Measurements from ENCODE around the gene TAB2. TPM values are rescaled to one million over a fixed set of nuclear protein-coding genes. Genes with fewer than 3 reads are reported as not detected.

The TAB2 gene
- total and polyA plus RNA-seq, 9 donors, result 31.2 to 67.6 (median 55.9) TPM

DNA sequence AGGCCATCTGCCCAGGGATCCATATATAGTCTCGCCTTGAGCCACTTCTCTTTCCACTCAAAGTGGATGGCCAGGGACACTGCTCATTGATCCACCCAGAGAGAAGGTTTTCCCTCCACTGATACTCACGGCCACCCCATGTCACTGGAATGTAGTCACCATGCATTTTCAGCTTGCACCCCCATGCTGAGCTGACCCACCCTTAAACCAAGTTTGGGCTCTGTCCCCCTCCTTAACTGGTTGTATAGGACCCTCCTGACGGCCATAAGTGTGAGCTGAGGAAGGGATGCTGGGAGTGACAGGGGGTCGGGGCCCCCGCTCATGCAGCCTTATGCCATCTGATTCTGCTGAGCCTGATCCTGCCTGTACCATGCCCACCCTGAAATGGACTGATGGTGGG, 108.2 kb downstream of the TAB2 start:
- no peaks in the 10 kb centered on the region for H3K9me3 ChIP-seq (replicated peaks; ENCODE audit: control insufficient read depth, low read depth, low read length)
- DNase-seq, result no peak
- no peak overlapping the region for H3K4me3 ChIP-seq (ENCODE audit: low read length)
- H3K4me1 ChIP-seq (ENCODE audit: control insufficient read depth, insufficient read depth, low read length), result peaks cover 3% of the 10 kb centered on the region
- no peak overlapping the region for H3K27ac ChIP-seq (ENCODE audit: low read length)
- WGBS (ENCODE audit: insufficient coverage), result 92% methylated on average over 5 of the region's 5 CpGs
- peaks cover 2% of the 10 kb centered on the region for H3K27me3 ChIP-seq (ENCODE audit: control insufficient read depth, insufficient read depth, low read length)
- no peaks in the 10 kb centered on the region for H3K36me3 ChIP-seq (ENCODE audit: control insufficient read depth, insufficient read depth, low read length)

- 95% methylated on average over 3 of the region's 4 CpGs for WGBS (ENCODE audit: insufficient coverage)
- Histone ChIP-seq H3K4me3 (ENCODE audit: low read length) (no peak overlapping the region), H3K27ac (ENCODE audit: low read length) (no peak overlapping the region), H3K36me3 (ENCODE audit: control insufficient read depth, insufficient read depth, low read length) (no peaks in the 10 kb centered on the region), H3K4me1 (ENCODE audit: control insufficient read depth, insufficient read depth, low read length) (peaks cover 8% of the 10 kb centered on the region), H3K9me3 (replicated peaks; ENCODE audit: control insufficient read depth, low read depth, low read length) (no peaks in the 10 kb centered on the region), H3K27me3 (ENCODE audit: control insufficient read depth, insufficient read depth, low read length) (peaks cover 2% of the 10 kb centered on the region)
- DNase-seq, result no peak
Observed at GRCh38 chr6:149428606-149429005, 111.1 kb downstream of the TAB2 start.

GRCh38 chr6:149429427-149430360, 112.2 kb downstream of the TAB2 start:
- 87% methylated on average over 19 of the region's 26 CpGs for WGBS (ENCODE audit: insufficient coverage)

DNA sequence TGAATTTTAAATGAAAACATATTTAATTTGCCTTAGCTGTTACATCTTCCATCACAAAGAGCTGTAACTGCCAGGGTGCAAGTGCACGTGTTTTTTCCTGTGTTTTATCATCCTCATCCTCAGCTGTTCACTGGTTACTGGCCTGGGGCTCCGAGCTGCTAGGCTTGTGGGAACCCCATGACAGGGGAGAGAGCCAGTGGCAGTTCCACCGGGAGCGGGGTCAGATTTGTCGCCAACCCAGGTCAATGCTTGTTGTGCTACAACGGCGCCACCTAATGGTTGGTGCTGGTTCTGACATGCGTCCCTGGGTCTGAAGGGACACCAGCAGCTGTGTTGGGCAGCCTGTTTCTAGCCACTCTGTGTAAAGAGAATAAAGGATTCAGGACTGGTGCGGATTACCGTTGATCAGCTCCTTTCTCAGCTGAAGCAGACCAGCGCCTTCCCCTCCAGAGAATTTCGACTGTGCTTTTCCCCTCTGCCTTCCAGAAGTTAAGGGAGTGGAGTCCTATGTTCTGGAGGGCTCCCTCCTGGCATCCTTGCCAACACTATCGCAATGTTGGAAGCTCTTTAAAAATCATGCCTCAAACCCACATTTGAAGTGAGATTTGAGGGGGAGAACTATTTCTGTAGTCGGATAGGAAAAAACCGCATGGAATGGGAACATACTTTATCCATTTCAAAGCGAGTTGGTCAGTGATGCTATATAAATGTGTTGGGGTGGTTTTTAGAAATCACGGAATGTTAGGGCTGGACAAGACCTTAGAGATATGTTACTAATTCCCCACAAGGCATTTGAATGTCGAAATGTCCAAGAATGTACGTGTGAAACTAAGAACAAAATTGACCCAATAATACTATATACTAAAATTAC, 114.6 kb downstream of the TAB2 start:
- DNase-seq, result peak; percentile 90
- Histone ChIP-seq H3K4me3 (ENCODE audit: low read length) (no peak overlapping the region), H3K27me3 (ENCODE audit: control insufficient read depth, insufficient read depth, low read length) (peaks cover 4% of the 10 kb centered on the region), H3K4me1 (ENCODE audit: control insufficient read depth, insufficient read depth, low read length) (peaks cover 5% of the 10 kb centered on the region), H3K9me3 (replicated peaks; ENCODE audit: control insufficient read depth, low read depth, low read length) (no peaks in the 10 kb centered on the region), H3K36me3 (ENCODE audit: control insufficient read depth, insufficient read depth, low read length) (no peaks in the 10 kb centered on the region), H3K27ac (ENCODE audit: low read length) (no peak overlapping the region)
- 0% methylated on average over 7 of the region's 19 CpGs for WGBS (ENCODE audit: insufficient coverage)

More at GRCh38 chr6:149429427-149430360, 112.2 kb downstream of the TAB2 start:
- Histone ChIP-seq H3K27ac (ENCODE audit: low read length) (no peak overlapping the region), H3K4me3 (ENCODE audit: low read length) (no peak overlapping the region), H3K9me3 (replicated peaks; ENCODE audit: control insufficient read depth, low read depth, low read length) (no peaks in the 10 kb centered on the region), H3K4me1 (ENCODE audit: control insufficient read depth, insufficient read depth, low read length) (peaks cover 5% of the 10 kb centered on the region), H3K36me3 (ENCODE audit: control insufficient read depth, insufficient read depth, low read length) (no peaks in the 10 kb centered on the region), H3K27me3 (ENCODE audit: control insufficient read depth, insufficient read depth, low read length) (peaks cover 2% of the 10 kb centered on the region)
- DNase-seq, result no peak

DNA sequence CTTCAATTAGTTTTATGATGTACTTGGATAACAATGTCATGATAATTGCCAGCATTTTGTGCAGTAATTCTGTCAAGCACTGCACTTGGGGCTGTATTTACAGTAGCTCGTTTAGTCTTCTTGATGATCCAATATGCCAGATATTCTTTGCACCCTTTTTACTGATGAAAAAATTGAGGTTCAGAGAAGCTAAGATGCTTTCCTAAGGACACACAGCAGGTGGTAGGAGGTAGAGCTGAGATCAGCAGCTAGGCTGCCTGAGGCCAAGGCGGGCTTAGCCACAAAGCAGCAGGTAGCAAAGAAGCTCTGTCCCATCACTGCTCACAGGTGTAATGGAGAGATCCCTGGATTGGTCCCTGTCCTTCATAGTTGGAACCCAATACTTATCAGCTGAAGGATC, 115.9 kb downstream of the TAB2 start:
- Histone ChIP-seq H3K27ac (ENCODE audit: low read length) (no peak overlapping the region), H3K4me3 (ENCODE audit: low read length) (no peak overlapping the region), H3K36me3 (ENCODE audit: control insufficient read depth, insufficient read depth, low read length) (no peaks in the 10 kb centered on the region), H3K9me3 (replicated peaks; ENCODE audit: control insufficient read depth, low read depth, low read length) (no peaks in the 10 kb centered on the region), H3K4me1 (ENCODE audit: control insufficient read depth, insufficient read depth, low read length) (peaks cover 5% of the 10 kb centered on the region), H3K27me3 (ENCODE audit: control insufficient read depth, insufficient read depth, low read length) (peaks cover 4% of the 10 kb centered on the region)
- 83% methylated on average over 2 of the region's 2 CpGs for WGBS (ENCODE audit: insufficient coverage)
- DNase-seq, result no peak

DNA sequence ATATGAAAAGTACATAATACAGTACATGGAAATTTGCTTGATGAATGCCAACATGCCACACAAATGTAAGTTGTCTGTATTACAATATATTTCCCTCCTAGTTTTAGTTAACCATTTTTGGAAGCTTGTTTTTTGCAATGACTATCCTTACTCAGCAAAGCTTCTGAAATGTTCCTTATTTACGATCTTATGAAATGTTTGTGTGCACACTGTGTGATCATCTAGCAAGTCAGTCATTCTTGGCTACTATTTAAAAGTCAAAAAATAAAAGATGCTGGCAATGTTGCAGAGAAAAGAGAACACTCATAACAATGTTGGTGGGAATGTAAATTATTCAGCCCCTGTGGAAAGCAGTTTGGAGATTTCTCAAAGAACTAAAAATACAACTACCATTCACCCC, 116.4 kb downstream of the TAB2 start:
- no peaks in the 10 kb centered on the region for H3K36me3 ChIP-seq (ENCODE audit: control insufficient read depth, insufficient read depth, low read length)
- no peak overlapping the region for H3K27ac ChIP-seq (ENCODE audit: low read length)
- H3K4me1 ChIP-seq (ENCODE audit: control insufficient read depth, insufficient read depth, low read length), result peaks cover 5% of the 10 kb centered on the region
- WGBS (ENCODE audit: insufficient coverage), result no CpG with 5 or more reads among the region's 1 CpG
- peaks cover 4% of the 10 kb centered on the region for H3K27me3 ChIP-seq (ENCODE audit: control insufficient read depth, insufficient read depth, low read length)
- H3K4me3 ChIP-seq (ENCODE audit: low read length), result no peak overlapping the region
- no peaks in the 10 kb centered on the region for H3K9me3 ChIP-seq (replicated peaks; ENCODE audit: control insufficient read depth, low read depth, low read length)
- no peak for DNase-seq

DNA sequence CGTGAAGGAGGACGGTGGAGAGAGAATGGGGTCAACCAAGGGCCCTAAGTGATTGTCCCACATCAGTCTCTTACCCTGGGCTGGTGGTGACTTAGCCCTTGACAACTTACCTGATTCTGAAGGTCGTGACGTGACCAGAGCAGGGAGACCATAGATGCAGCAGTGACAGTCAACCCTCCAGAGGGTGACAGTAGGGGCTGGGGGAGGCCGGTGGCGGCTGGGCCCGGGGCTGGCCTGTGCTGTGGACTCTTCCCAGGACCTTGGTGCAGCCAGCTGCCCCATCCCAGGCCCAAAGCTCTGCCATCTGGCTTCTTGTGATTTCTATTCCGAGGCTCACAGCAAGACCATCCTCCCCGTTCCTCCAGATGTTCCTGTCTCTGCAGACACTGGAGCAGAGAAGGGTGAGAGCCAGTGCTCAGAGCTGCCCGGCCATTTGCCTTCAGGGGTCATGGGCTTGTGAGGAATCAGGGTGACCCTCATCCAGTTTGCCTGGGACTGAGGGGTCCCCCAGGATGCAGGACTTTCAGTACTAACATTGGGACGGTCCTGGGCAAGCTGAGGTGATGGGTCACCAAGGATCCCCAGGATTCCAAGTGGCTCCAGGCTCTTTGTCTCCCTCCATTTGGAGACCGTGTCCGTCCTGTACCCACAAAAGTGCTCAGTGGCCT, 118.5 kb downstream of the TAB2 start:
- no peak overlapping the region for H3K27ac ChIP-seq (ENCODE audit: low read length)
- H3K4me3 ChIP-seq (ENCODE audit: low read length), result no peak overlapping the region
- no peak for DNase-seq
- H3K27me3 ChIP-seq (ENCODE audit: control insufficient read depth, insufficient read depth, low read length), result peaks cover 2% of the 10 kb centered on the region
- H3K4me1 ChIP-seq (ENCODE audit: control insufficient read depth, insufficient read depth, low read length), result peaks cover 9% of the 10 kb centered on the region
- H3K9me3 ChIP-seq (replicated peaks; ENCODE audit: control insufficient read depth, low read depth, low read length), result no peaks in the 10 kb centered on the region
- no peaks in the 10 kb centered on the region for H3K36me3 ChIP-seq (ENCODE audit: control insufficient read depth, insufficient read depth, low read length)
- 90% methylated on average over 10 of the region's 13 CpGs for WGBS (ENCODE audit: insufficient coverage)

GRCh38 chr6:149436647-149437046, 119.1 kb downstream of the TAB2 start:
- no peaks in the 10 kb centered on the region for H3K36me3 ChIP-seq (ENCODE audit: control insufficient read depth, insufficient read depth, low read length)
- H3K9me3 ChIP-seq (replicated peaks; ENCODE audit: control insufficient read depth, low read depth, low read length), result no peaks in the 10 kb centered on the region
- 95% methylated on average over 12 of the region's 12 CpGs for WGBS (ENCODE audit: insufficient coverage)
- peaks cover 2% of the 10 kb centered on the region for H3K27me3 ChIP-seq (ENCODE audit: control insufficient read depth, insufficient read depth, low read length)
- no peak for DNase-seq
- H3K4me1 ChIP-seq (ENCODE audit: control insufficient read depth, insufficient read depth, low read length), result peaks cover 14% of the 10 kb centered on the region
- H3K27ac ChIP-seq (ENCODE audit: low read length), result no peak overlapping the region
- H3K4me3 ChIP-seq (ENCODE audit: low read length), result no peak overlapping the region

DNA sequence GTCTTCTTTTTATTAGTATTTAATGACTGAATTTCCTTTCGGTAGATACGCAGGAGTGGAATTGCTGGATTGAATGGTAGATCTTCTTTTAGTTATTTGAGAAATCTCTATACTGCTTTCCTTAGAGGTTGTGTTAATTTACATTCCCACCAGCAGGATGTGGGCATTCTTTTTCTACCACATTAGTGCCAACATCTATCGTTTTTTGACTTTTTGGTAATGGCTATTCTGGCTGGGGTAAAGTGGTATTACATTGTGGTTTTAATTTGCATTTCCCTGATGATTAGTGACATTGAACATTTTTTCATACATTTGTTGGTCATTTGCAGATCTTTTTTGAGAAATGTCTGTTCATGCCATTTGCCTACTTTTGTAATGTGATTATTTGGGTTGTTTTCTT, 119.7 kb downstream of the TAB2 start:
- H3K36me3 ChIP-seq (ENCODE audit: control insufficient read depth, insufficient read depth, low read length), result no peaks in the 10 kb centered on the region
- no peak overlapping the region for H3K27ac ChIP-seq (ENCODE audit: low read length)
- no CpG with 5 or more reads among the region's 3 CpGs for WGBS (ENCODE audit: insufficient coverage)
- no peaks in the 10 kb centered on the region for H3K9me3 ChIP-seq (replicated peaks; ENCODE audit: control insufficient read depth, low read depth, low read length)
- no peak for DNase-seq
- no peak overlapping the region for H3K4me3 ChIP-seq (ENCODE audit: low read length)
- H3K4me1 ChIP-seq (ENCODE audit: control insufficient read depth, insufficient read depth, low read length), result peaks cover 10% of the 10 kb centered on the region
- peaks cover 2% of the 10 kb centered on the region for H3K27me3 ChIP-seq (ENCODE audit: control insufficient read depth, insufficient read depth, low read length)

DNA sequence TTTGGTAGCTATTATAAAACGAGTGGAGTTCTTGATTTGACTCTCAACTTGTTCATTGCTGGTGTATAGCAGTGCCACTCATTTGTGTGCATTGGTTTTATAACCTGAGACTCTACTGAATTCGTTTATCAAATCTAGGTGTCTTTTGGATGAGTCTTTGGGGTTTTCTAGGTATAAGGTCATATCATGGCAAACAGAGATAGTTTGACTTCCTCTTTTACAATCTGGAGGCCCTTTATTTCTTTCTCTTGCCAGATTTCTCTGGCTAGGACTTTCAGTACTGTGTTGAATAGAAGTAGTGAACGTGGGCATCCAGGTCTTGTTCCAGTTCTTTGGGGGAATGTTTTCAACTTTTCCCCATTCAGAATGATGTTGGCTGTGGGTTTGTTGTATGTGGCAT, 121.3 kb downstream of the TAB2 start:
- Histone ChIP-seq H3K4me1 (ENCODE audit: control insufficient read depth, insufficient read depth, low read length) (peaks cover 9% of the 10 kb centered on the region), H3K27ac (ENCODE audit: low read length) (no peak overlapping the region), H3K4me3 (ENCODE audit: low read length) (no peak overlapping the region), H3K27me3 (ENCODE audit: control insufficient read depth, insufficient read depth, low read length) (peaks cover 4% of the 10 kb centered on the region), H3K9me3 (replicated peaks; ENCODE audit: control insufficient read depth, low read depth, low read length) (no peaks in the 10 kb centered on the region), H3K36me3 (ENCODE audit: control insufficient read depth, insufficient read depth, low read length) (no peaks in the 10 kb centered on the region)
- no peak for DNase-seq
- 100% methylated on average over 1 of the region's 3 CpGs for WGBS (ENCODE audit: insufficient coverage)

Measured in muscle of leg (tissue), 11 donors.